Ishikawa (cell line): Measurements from ENCODE around the gene PODNL1.

ENCODE experiments used
- CEBPB ChIP-seq: IDR thresholded peaks from 2 replicates; pipeline ENCODE4 v1.6.1; 2012
- CREB1 ChIP-seq: IDR thresholded peaks from 2 replicates; pipeline ENCODE4 v1.6.1; 2012; ENCODE audit warnings: low read depth
- EGR1 ChIP-seq: IDR thresholded peaks from 2 replicates; pipeline ENCODE4 v1.6.1; 2012
- EP300 ChIP-seq: IDR thresholded peaks from 2 replicates; pipeline ENCODE4 v1.6.1; 2012; ENCODE audit warnings: borderline replicate concordance
- FOXM1 ChIP-seq: IDR thresholded peaks from 2 replicates; pipeline ENCODE4 v1.6.1; 2012; ENCODE audit warnings: low read depth, borderline replicate concordance
- NFIC ChIP-seq: IDR thresholded peaks from 2 replicates; pipeline ENCODE4 v1.6.1; 2012
- RAD21 ChIP-seq: IDR thresholded peaks from 2 replicates; pipeline ENCODE4 v1.6.1; 2012; ENCODE audit warnings: low read depth
- REST ChIP-seq: IDR thresholded peaks from 2 replicates; pipeline ENCODE4 v1.6.1; 2012; ENCODE audit warnings: low read depth, mild to moderate bottlenecking
- TAF1 ChIP-seq: IDR thresholded peaks from 2 replicates; pipeline ENCODE4 v1.6.1; 2012; ENCODE audit warnings: low read depth, mild to moderate bottlenecking
- TCF12 ChIP-seq: IDR thresholded peaks from 2 replicates; pipeline ENCODE4 v1.6.1; 2012; ENCODE audit warnings: low read depth
- TEAD4 ChIP-seq: IDR thresholded peaks from 2 replicates; pipeline ENCODE4 v1.6.1; 2012
- USF1 ChIP-seq: IDR thresholded peaks from 2 replicates; pipeline ENCODE4 v1.6.1; 2012
- YY1 ChIP-seq: IDR thresholded peaks from 2 replicates; pipeline ENCODE4 v1.6.1; 2012; ENCODE audit warnings: low read depth
- TF ChIP-seq, protein P1 (sequence below): IDR thresholded peaks from 2 replicates; pipeline ENCODE4 v1.6.1; 2012

DNA sequence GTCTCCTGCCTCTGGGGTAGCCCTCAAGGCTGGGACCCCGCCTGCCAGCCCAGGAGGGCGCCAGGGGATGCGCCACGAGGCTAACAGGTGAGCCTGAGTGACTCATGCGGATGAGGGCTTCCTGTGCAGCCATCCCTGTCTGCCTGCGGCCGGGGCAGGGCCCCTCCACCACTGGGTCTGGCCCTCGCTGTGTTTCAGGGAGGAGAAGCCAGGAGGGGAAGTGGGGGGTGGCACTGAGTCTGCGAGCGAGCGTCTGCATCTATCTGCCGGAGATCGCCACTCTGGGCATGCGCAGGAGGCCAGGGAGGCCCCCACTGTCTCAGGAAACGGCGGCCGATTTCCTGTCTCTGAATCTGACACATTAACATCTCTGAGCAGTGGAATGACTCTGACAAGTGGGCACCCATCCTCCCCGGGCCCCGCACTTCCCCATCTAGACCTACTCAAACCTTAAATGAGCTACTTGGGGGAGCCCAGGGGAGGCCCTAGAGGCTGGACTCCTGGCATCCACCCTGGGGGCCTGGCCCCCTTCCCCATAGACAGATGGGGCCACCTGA is 48.2 kb upstream of the PODNL1 start:
- TF ChIP-seq EP300 (no peak), TAF1 (no peak), FOXM1 (no peak), RAD21 (no peak), YY1 (no peak), USF1 (no peak), REST (no peak), CEBPB (no peak), EGR1 (no peak), TCF12 (peak; percentile 21; the same call in 1 of the 2 replicates), NFIC (no peak), CREB1 (no peak), TEAD4 (no peak)
- TF ChIP-seq, protein P1, sequence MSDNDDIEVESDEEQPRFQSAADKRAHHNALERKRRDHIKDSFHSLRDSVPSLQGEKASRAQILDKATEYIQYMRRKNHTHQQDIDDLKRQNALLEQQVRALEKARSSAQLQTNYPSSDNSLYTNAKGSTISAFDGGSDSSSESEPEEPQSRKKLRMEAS = peak; percentile 66
